IMR-90 (cell line): ENCODE results near the gene TRAIP. TPM values are rescaled to one million over a fixed set of nuclear protein-coding genes. Genes with fewer than 3 reads are reported as not detected.

Source experiments
- ATAC-seq: fragments of 200-7000 bp; cut with Tn5 transposase; 2 replicates; pipeline ENCODE4 v1.9.1; 2020; ENCODE audit warnings: low read depth, mild to moderate bottlenecking, moderate library complexity
- BruUV-seq: library from RNA; stranded (reverse); fragments of 400-500 nt; replicated peaks from 2 replicates; lab custom pipeline; 2021; lab: Mats Ljungman, UMichigan
- CTCF ChIA-PET: fragments of 300-600 bp; formaldehyde crosslinking; extraction: SDS; loops from one replicate; lab custom pipeline; 2021; ENCODE audit warnings: antibody characterized with exemption; lab: Yijun Ruan, JAX
- POLR2A ChIA-PET: fragments of 300-600 bp; sonication (Branson Sonifier 250); formaldehyde crosslinking; loops from one replicate; lab custom pipeline; 2022; ENCODE audit warnings: antibody characterized with exemption; ENCODE audit not compliant: unreplicated experiment; lab: Charles Lee
- DNase-seq: peaks from one replicate; pipeline ENCODE4 v3.0.0; 2013
- H2AFZ ChIP-seq: replicated peaks from 2 replicates; pipeline ENCODE3; 2013; ENCODE audit warnings: low read length, mild to moderate bottlenecking; ENCODE audit not compliant: poor library complexity
- H2AK5ac ChIP-seq: 2 replicates; pipeline ENCODE4 v1.6.1; 2013; ENCODE audit warnings: low read depth, low read length, inconsistent platforms
- H2AK9ac ChIP-seq: replicated peaks from 2 replicates; pipeline ENCODE3; 2013; ENCODE audit warnings: mild to moderate bottlenecking, low read depth, low read length, moderate library complexity; ENCODE audit not compliant: poor library complexity
- H2BK120ac ChIP-seq: 2 replicates; pipeline ENCODE4 v1.6.1; 2013; ENCODE audit warnings: low read depth, low read length, inconsistent platforms
- H2BK15ac ChIP-seq: 3 replicates; pipeline ENCODE4 v1.6.1; 2013; ENCODE audit warnings: low read depth, low read length, inconsistent platforms
- H2BK20ac ChIP-seq: 2 replicates; pipeline ENCODE4 v1.6.1; 2013; ENCODE audit warnings: low read depth, mild to moderate bottlenecking, inconsistent platforms, low read length, moderate library complexity
- H2BK5ac ChIP-seq: 2 replicates; pipeline ENCODE4 v1.6.1; 2013; ENCODE audit warnings: mild to moderate bottlenecking, low read depth, low read length, inconsistent platforms; ENCODE audit not compliant: poor library complexity, severe bottlenecking
- H3K14ac ChIP-seq: replicated peaks from 2 replicates; pipeline ENCODE4 v1.6.1; 2013; ENCODE audit warnings: low read depth, low read length, inconsistent platforms
- H3K18ac ChIP-seq: 2 replicates; pipeline ENCODE4 v1.6.1; 2013; ENCODE audit warnings: low read depth, low read length, control low read depth
- H3K23ac ChIP-seq: 2 replicates; pipeline ENCODE4 v1.6.1; 2013; ENCODE audit warnings: low read depth, low read length, inconsistent platforms
- H3K27ac ChIP-seq: 2 replicates; pipeline ENCODE4 v1.5.1; 2013; ENCODE audit warnings: mild to moderate bottlenecking, control low read depth, low read length; ENCODE audit not compliant: insufficient read depth
- H3K27me3 ChIP-seq: 2 replicates; pipeline ENCODE4 v1.6.1; 2013; ENCODE audit warnings: low read length; ENCODE audit not compliant: control insufficient read depth, insufficient read depth
- H3K36me3 ChIP-seq: 2 replicates; pipeline ENCODE4 v1.6.1; 2013; ENCODE audit warnings: low read length, mixed read lengths; ENCODE audit not compliant: control insufficient read depth, insufficient read depth
- H3K4ac ChIP-seq: 2 replicates; pipeline ENCODE4 v1.6.1; 2013; ENCODE audit warnings: low read depth, low read length, inconsistent platforms
- H3K4me1 ChIP-seq: 2 replicates; pipeline ENCODE4 v1.6.1; 2013; ENCODE audit warnings: low read length, mixed read lengths; ENCODE audit not compliant: control insufficient read depth, insufficient read depth
- H3K4me2 ChIP-seq: 2 replicates; pipeline ENCODE4 v1.6.1; 2013; ENCODE audit warnings: low read depth, mild to moderate bottlenecking, control low read depth, low read length, moderate library complexity
- H3K4me3 ChIP-seq: 2 replicates; pipeline ENCODE4 v1.5.1; 2013; ENCODE audit warnings: low read depth, mild to moderate bottlenecking, control low read depth, low read length, moderate library complexity; ENCODE audit not compliant: insufficient read depth
- H3K56ac ChIP-seq: 2 replicates; pipeline ENCODE4 v1.6.1; 2013; ENCODE audit warnings: low read length, inconsistent platforms; ENCODE audit not compliant: insufficient read depth; ENCODE audit errors: extremely low read depth
- H3K79me1 ChIP-seq, 2 experiments: 2 replicates each; pipeline ENCODE4 v1.6.1; 2013; ENCODE audit warnings: low read length in 2 of 2, inconsistent platforms in 1 of 2, low read depth in 1 of 2
- H3K9ac ChIP-seq: 2 replicates; pipeline ENCODE4 v1.6.1; 2013; ENCODE audit warnings: low read depth, low read length, control low read depth
- H3K9me1 ChIP-seq: 2 replicates; pipeline ENCODE4 v1.6.1; 2013; ENCODE audit warnings: low read length, inconsistent platforms; ENCODE audit not compliant: insufficient read depth
- H3K9me3 ChIP-seq: 2 replicates; pipeline ENCODE4 v1.6.1; 2013; ENCODE audit warnings: low read length; ENCODE audit not compliant: control insufficient read depth, insufficient read depth
- H4K20me1 ChIP-seq: 2 replicates; pipeline ENCODE4 v1.6.1; 2013; ENCODE audit warnings: low read length, inconsistent platforms; ENCODE audit not compliant: insufficient read depth
- H4K5ac ChIP-seq: 2 replicates; pipeline ENCODE4 v1.6.1; 2013; ENCODE audit warnings: mild to moderate bottlenecking, low read depth, low read length, control low read depth
- H4K8ac ChIP-seq, 2 experiments: 2 replicates each; pipeline ENCODE4 v1.6.1; 2013; ENCODE audit warnings: low read depth in 2 of 2, low read length in 2 of 2, control low read depth in 1 of 2, inconsistent platforms in 1 of 2
- H4K91ac ChIP-seq: 2 replicates; pipeline ENCODE4 v1.6.1; 2013; ENCODE audit warnings: low read depth, low read length, inconsistent platforms; ENCODE audit not compliant: insufficient read depth
- BHLHE40 ChIP-seq: fragments of 150-350 bp; IDR thresholded peaks from 2 replicates; pipeline ENCODE4 v1.6.1; 2016; ENCODE audit warnings: mild to moderate bottlenecking, low read depth, low read length
- FOS ChIP-seq: fragments of 150-350 bp; IDR thresholded peaks from 2 replicates; pipeline ENCODE4 v1.6.1; 2016; ENCODE audit warnings: low read depth, low read length
- MXI1 ChIP-seq: IDR thresholded peaks from 2 replicates; pipeline ENCODE4 v1.6.1; 2012; ENCODE audit warnings: low read depth, mild to moderate bottlenecking, low read length, moderate library complexity, borderline replicate concordance
- RFX5 ChIP-seq: IDR thresholded peaks from 2 replicates; pipeline ENCODE4 v1.8.0; 2012; ENCODE audit warnings: low read depth, mild to moderate bottlenecking, low read length, moderate library complexity
- SMC3 ChIP-seq: fragments of 150-350 bp; IDR thresholded peaks from 2 replicates; pipeline ENCODE4 v1.6.1; 2016; ENCODE audit warnings: low read depth, mild to moderate bottlenecking, antibody characterized with exemption, low read length, moderate library complexity
- WGBS, 2 experiments: methylation state at CpG; one replicate each; pipeline versions ENCODE4 v1.1.5 to v1.1.7; 2013; ENCODE audit warnings: missing lambda C conversion rate in 2 of 2; ENCODE audit not compliant: insufficient read length in 1 of 2; ENCODE audit errors: extremely low coverage in 2 of 2; 5-methylcytosine and 5-hydroxymethylcytosine counted together
- dilution Hi-C: fragments of 300-500 bp; cut with HindIII; formaldehyde crosslinking; loops from one replicate; pipeline ENCODE4 v1.14.3; 2018; ENCODE audit warnings: low sequenced_read_pairs; ENCODE audit not compliant: unreplicated experiment
- in situ Hi-C: fragments of 300-500 bp; cut with MboI; formaldehyde crosslinking; loops from 3 replicates; pipeline ENCODE4 v1.14.3; 2019; ENCODE audit warnings: low sequenced_read_pairs, inconsistent platforms, mixed read lengths
- intact Hi-C: fragments of 100-400 bp; cut with micrococcal nuclease; formaldehyde crosslinking; loops from 2 replicates; pipeline ENCODE4 v1.10.0; 2022
- polyA plus RNA-seq, 3 experiments: library from polyadenylated mRNA; depleted of rRNA; stranded (reverse); fragments of >200 nt; gene quantifications; 2 replicates each; pipeline ENCODE4 v1.2.3, GENCODE V29; 2012; ENCODE audit warnings: low replicate concordance in 1 of 3
- total RNA-seq: library from RNA; depleted of rRNA; stranded (reverse); fragments of >200 nt; gene quantifications from 2 replicates; pipeline ENCODE4 v1.2.3, GENCODE V29; 2012

The TRAIP gene
- total and polyA plus RNA-seq, 2 of the 4 experiments (the other 2 are of a cell fraction) = 6.3 to 9.2 TPM

DNA sequence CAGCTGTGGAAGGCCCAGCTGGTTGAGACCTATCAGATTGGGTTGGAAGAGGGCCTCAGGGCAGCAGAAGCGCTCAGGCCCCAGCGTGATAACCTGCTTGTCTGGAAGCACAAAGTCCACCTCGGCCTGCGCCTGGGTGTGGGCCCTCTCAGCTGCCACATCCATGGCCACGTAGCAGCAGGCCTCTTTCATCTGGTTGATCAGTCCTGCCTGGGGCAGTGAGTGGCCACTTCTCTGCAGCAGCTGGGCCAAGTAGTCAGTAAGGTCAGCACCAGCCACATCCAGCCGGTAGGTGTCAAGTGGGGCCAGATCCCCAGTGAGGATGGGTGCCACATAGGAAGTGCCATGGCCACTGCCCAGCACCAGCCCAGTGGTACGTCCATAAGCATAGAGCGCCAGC, 17.3 kb upstream of the TRAIP start:
- Histone ChIP-seq H2AK5ac (no peak overlapping the region), H2AK9ac (no peak overlapping the region), H4K20me1 (no peaks in the 10 kb centered on the region), H3K23ac (no peak overlapping the region), H3K18ac (no peak overlapping the region), H3K27ac (no peak overlapping the region), H3K4me3 (no peak overlapping the region), H2BK20ac (no peak overlapping the region), H3K14ac (no peak overlapping the region), H2AFZ (no peak overlapping the region), H3K79me1 (no peaks in the 10 kb centered on the region), H3K9ac (no peak overlapping the region), H3K56ac (no peak overlapping the region), H3K4me1 (no peaks in the 10 kb centered on the region), H3K36me3 (no peaks in the 10 kb centered on the region), H3K4ac (no peak overlapping the region), H3K4me2 (no peak overlapping the region), H3K9me1 (no peaks in the 10 kb centered on the region), H2BK120ac (no peak overlapping the region), H4K5ac (no peak overlapping the region), H4K91ac (no peak overlapping the region), H3K27me3 (peaks cover 68% of the 10 kb centered on the region), H2BK15ac (no peak overlapping the region), H3K9me3 (no peaks in the 10 kb centered on the region), H4K8ac (no peak overlapping the region), H2BK5ac (no peak overlapping the region)
- ATAC-seq = no peak
- intact Hi-C loops = no loop called here
- POLR2A ChIA-PET = no interaction called here
- no TSS peak for BruUV-seq
- dilution Hi-C loops = no loop called here
- CTCF ChIA-PET = no interaction called here
- no peak for TF ChIP-seq MXI1
- no peak for TF ChIP-seq RFX5
- TF ChIP-seq FOS = no peak
- no peak for TF ChIP-seq SMC3
- no peak for TF ChIP-seq BHLHE40
- DNase-seq = no peak
- 61% methylated on average over 5 of the region's 8 CpGs; no CpG with 5 or more reads in 1 of the 2 experiments for WGBS, 2 experiments
- in situ Hi-C loops = no loop called here
